Mammary epithelial cell (primary cell): Measurements from ENCODE around the gene ALDH3B2.

Experiments used
- CTCF ChIP-seq, 2 donors: IDR thresholded peaks in 1 of 2; conservative IDR thresholded peaks in 1 of 2; 2 replicates each; pipeline ENCODE4 v1.5.1; 2011 to 2012; ENCODE audit warnings: inconsistent platforms in 2 of 2, low read length in 2 of 2, mild to moderate bottlenecking in 2 of 2, control low read depth in 1 of 2, low read depth in 1 of 2; ENCODE audit not compliant: insufficient read depth in 1 of 2; ENCODE audit errors: extremely low read depth in 1 of 2
- EZH2 ChIP-seq: IDR thresholded peaks from 2 replicates; pipeline ENCODE4 v1.6.1; 2012; ENCODE audit warnings: low read length, inconsistent platforms, borderline replicate concordance

- TF ChIP-seq CTCF (conservative IDR thresholded peaks at IDR 0.05 in 1 of 2, IDR thresholded peaks at IDR 0.05 in 1 of 2; ENCODE audit: extremely low read depth in 1 of 2, insufficient read depth in 1 of 2, low read depth in 1 of 2, low read length in 2 of 2): no peak
- TF ChIP-seq EZH2: no peak
Observed at GRCh38 chr11:67674442-67674871, at the start of gene ALDH3B2.
